Type B pancreatic cell (in vitro differentiated cells): ENCODE results near the gene REEP1. TPM values are rescaled to one million over a fixed set of nuclear protein-coding genes. Genes with fewer than 3 reads are reported as not detected.

ENCODE experiments used
- DNase-seq: peaks from one replicate; pipeline ENCODE4 v3.0.0; 2021; ENCODE audit warnings: mixed read lengths; ENCODE audit not compliant: unreplicated experiment; ENCODE audit errors: extremely low spot score
- H3K27ac Mint-ChIP-seq: 2 replicates; pipeline ENCODE4 v1.8.0; 2021; ENCODE audit warnings: mild to moderate bottlenecking, mixed read lengths
- H3K27me3 Mint-ChIP-seq: 2 replicates; pipeline ENCODE4 v1.8.0; 2021; ENCODE audit warnings: mixed read lengths
- H3K36me3 Mint-ChIP-seq: 2 replicates; pipeline ENCODE4 v1.8.0; 2021; ENCODE audit warnings: mixed read lengths
- H3K4me1 Mint-ChIP-seq: one replicate; pipeline ENCODE4 v1.8.0; 2021; ENCODE audit warnings: mixed read lengths; ENCODE audit not compliant: unreplicated experiment
- H3K4me3 Mint-ChIP-seq: 2 replicates; pipeline ENCODE4 v1.8.0; 2021; ENCODE audit warnings: mild to moderate bottlenecking, mixed read lengths
- H3K9me3 Mint-ChIP-seq: 2 replicates; pipeline ENCODE4 v1.8.0; 2021; ENCODE audit warnings: mixed read lengths
- total RNA-seq: library from RNA; stranded (reverse); gene quantifications from 2 replicates; pipeline ENCODE4 v1.2.1, GENCODE V29; 2021; ENCODE audit warnings: low replicate concordance
- TF ChIP-seq, protein P1 (sequence below): fragments of 200-600 bp; sonication (generic); conservative IDR thresholded peaks from 2 replicates; pipeline ENCODE4 v1.5.0; 2021; ENCODE audit warnings: antibody characterized with exemption, mild to moderate bottlenecking

The REEP1 gene
- total RNA-seq, 1 donor from 2014 or later: 6.4 TPM

DNA sequence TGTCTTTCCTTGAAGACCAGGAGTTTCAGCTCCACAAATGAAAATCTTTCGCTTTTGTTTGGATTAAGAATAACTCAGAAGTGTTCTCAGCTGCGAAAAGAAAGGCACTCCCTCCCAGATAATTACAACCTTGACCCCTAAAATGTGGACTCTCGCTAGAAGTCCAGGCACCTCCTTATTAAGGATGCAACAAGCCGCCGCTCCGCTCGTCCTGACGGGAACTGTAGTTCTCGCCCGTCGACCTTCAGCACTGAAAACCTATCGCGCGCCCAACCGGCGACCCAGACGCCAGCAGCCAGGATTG lies 142.7 kb downstream of the REEP1 start:
- peaks cover 6% of the 10 kb centered on the region for H3K36me3 Mint-ChIP-seq
- no peaks in the 10 kb centered on the region for H3K27me3 Mint-ChIP-seq
- no peak for DNase-seq
- peak overlapping the region; percentile 97 for H3K27ac Mint-ChIP-seq
- H3K4me1 Mint-ChIP-seq: peaks cover 37% of the 10 kb centered on the region
- peak overlapping the region; percentile 97 for H3K4me3 Mint-ChIP-seq
- TF ChIP-seq, protein P1, sequence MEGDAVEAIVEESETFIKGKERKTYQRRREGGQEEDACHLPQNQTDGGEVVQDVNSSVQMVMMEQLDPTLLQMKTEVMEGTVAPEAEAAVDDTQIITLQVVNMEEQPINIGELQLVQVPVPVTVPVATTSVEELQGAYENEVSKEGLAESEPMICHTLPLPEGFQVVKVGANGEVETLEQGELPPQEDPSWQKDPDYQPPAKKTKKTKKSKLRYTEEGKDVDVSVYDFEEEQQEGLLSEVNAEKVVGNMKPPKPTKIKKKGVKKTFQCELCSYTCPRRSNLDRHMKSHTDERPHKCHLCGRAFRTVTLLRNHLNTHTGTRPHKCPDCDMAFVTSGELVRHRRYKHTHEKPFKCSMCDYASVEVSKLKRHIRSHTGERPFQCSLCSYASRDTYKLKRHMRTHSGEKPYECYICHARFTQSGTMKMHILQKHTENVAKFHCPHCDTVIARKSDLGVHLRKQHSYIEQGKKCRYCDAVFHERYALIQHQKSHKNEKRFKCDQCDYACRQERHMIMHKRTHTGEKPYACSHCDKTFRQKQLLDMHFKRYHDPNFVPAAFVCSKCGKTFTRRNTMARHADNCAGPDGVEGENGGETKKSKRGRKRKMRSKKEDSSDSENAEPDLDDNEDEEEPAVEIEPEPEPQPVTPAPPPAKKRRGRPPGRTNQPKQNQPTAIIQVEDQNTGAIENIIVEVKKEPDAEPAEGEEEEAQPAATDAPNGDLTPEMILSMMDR: no peak
- no peaks in the 10 kb centered on the region for H3K9me3 Mint-ChIP-seq

DNA sequence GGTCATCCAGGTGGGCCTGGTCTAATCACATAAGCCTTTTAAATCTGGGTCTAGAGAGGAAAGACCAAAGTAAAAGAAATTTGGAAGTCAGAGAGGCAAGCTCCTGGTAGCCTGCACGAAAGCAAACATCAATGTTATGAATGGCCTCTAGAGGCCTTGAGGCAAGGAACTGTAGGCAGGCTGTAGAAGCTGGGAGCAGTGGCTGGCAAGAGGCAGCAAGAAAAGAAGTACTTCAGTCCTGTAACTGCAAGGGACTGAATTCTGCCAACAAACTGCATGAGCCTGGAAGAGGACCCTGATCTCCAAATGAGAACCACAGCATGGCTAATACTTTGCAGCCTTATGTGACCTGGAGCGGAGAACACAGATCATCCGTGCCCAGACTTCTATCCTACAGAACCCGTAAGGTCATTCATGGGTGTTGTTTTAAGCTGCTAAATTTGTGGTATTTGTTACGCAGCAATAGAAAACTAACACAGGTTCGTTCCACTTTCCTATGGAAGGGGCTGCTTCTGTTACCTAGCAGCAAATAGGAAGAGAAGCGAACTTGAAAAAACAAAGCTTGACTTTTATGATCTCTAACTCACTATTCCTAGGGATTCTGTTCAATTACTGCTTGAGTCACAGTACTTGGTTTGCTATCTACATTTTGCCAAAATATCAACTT lies 143.4 kb downstream of the REEP1 start:
- no peaks in the 10 kb centered on the region for H3K27me3 Mint-ChIP-seq
- TF ChIP-seq, protein P1: peak; percentile 24
- no peaks in the 10 kb centered on the region for H3K9me3 Mint-ChIP-seq
- H3K36me3 Mint-ChIP-seq: peaks cover 6% of the 10 kb centered on the region
- peaks cover 32% of the 10 kb centered on the region for H3K4me1 Mint-ChIP-seq
- no peak for DNase-seq
- H3K4me3 Mint-ChIP-seq: peak overlapping the region; percentile 97
- peak overlapping the region; percentile 97 for H3K27ac Mint-ChIP-seq

- peaks cover 36% of the 10 kb centered on the region for H3K4me1 Mint-ChIP-seq
- no peaks in the 10 kb centered on the region for H3K9me3 Mint-ChIP-seq
- peaks cover 15% of the 10 kb centered on the region for H3K36me3 Mint-ChIP-seq
- TF ChIP-seq, protein P1: no peak
- H3K27ac Mint-ChIP-seq: peak overlapping the region; percentile 35
- DNase-seq: no peak
- H3K27me3 Mint-ChIP-seq: no peaks in the 10 kb centered on the region
- H3K4me3 Mint-ChIP-seq: no peak overlapping the region
Observed at GRCh38 chr2:86189782-86190416, 147.5 kb downstream of the REEP1 start.

GRCh38 chr2:86186431-86186830 lies 151.0 kb downstream of the REEP1 start:
- H3K4me1 Mint-ChIP-seq: peaks cover 16% of the 10 kb centered on the region
- TF ChIP-seq, protein P1: no peak
- H3K36me3 Mint-ChIP-seq: peaks cover 12% of the 10 kb centered on the region
- no peaks in the 10 kb centered on the region for H3K27me3 Mint-ChIP-seq
- DNase-seq: no peak
- no peak overlapping the region for H3K27ac Mint-ChIP-seq
- H3K4me3 Mint-ChIP-seq: no peak overlapping the region
- H3K9me3 Mint-ChIP-seq: no peaks in the 10 kb centered on the region

DNA sequence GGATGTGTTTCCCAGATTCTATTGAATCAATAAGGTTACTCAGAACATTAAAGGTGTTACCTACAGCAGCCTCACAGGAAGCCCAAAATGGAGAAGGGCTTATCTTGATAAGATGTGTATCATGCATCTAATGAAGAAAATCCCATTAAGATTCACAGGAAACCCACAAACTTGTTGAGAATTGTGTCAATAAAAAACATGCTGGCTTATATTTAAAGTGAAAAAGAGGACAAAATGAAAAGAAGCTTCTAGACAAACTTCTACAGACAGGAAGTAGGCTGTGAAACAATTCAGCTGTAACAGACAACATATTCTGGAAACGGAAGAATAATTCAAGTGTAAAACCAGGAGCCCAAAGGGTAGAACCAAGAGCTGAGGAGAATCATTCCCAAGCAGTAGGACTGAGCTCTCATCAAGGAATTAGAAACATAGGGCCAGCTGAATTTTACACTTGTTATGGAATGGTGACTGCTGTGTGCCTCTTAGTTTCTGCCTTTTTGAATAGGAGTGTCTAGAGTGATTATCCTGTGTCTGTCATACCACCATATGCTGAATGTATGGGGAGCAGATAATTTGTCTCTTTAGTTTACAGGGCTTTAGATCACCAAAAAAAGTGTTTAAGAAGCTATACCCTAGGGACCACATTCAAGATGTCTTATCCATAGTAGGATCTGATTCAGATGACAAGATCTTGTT lies 151.8 kb downstream of the REEP1 start:
- Mint-ChIP-seq H3K27ac (peak overlapping the region; percentile 37), H3K4me1 (peaks cover 16% of the 10 kb centered on the region), H3K4me3 (no peak overlapping the region), H3K36me3 (peaks cover 12% of the 10 kb centered on the region), H3K9me3 (no peaks in the 10 kb centered on the region), H3K27me3 (no peaks in the 10 kb centered on the region)
- no peak for DNase-seq
- TF ChIP-seq, protein P1: no peak
